Spinal cord (tissue), 10 donors: ENCODE measurements around the gene CACNG4. TPM values are rescaled to one million over a fixed set of nuclear protein-coding genes. Genes with fewer than 3 reads are reported as not detected.
A peak's percentile ranks its signal among the peaks of the same experiment; 100 is the strongest.

Source experiments
- DNase-seq, 6 donors: peaks; one replicate each; pipeline versions ENCODE4 v3.0.0 to v3.0.0-alpha.2; 2013 to 2015; ENCODE audit warnings: low spot score in 6 of 6, low read depth in 4 of 6
- H3K27ac ChIP-seq: one replicate; pipeline ENCODE4 v1.5.1; 2013; ENCODE audit warnings: low read depth, low read length, control low read depth
- H3K27me3 ChIP-seq: one replicate; pipeline ENCODE4 v1.6.1; 2013; ENCODE audit warnings: low read length; ENCODE audit not compliant: control insufficient read depth, insufficient read depth
- H3K36me3 ChIP-seq: one replicate; pipeline ENCODE4 v1.6.1; 2013; ENCODE audit warnings: low read length; ENCODE audit not compliant: control insufficient read depth, insufficient read depth
- H3K4me1 ChIP-seq: one replicate; pipeline ENCODE4 v1.6.1; 2013; ENCODE audit warnings: low read length; ENCODE audit not compliant: control insufficient read depth, insufficient read depth
- H3K4me3 ChIP-seq: one replicate; pipeline ENCODE4 v1.5.1; 2013; ENCODE audit warnings: low read depth, low read length, control low read depth
- H3K9me3 ChIP-seq: one replicate; pipeline ENCODE4 v1.6.1; 2013; ENCODE audit warnings: low read length; ENCODE audit not compliant: control insufficient read depth, insufficient read depth
- WGBS: methylation state at CpG from one replicate; pipeline ENCODE4 v1.1.5; 2013; ENCODE audit warnings: missing lambda C conversion rate; ENCODE audit not compliant: insufficient coverage; 5-methylcytosine and 5-hydroxymethylcytosine counted together
- long read RNA-seq, 4 donors: transcript quantifications; one replicate each; lab custom pipeline, GENCODE V29; 2026
- polyA plus RNA-seq, 2 donors: library from polyadenylated mRNA; unstranded; fragments of 120-200 nt; gene quantifications; one replicate each; pipeline ENCODE4 v1.2.1, GENCODE V29; 2013; ENCODE audit not compliant: insufficient read length in 2 of 2
- total RNA-seq, 2 donors: library from RNA; depleted of rRNA in 1 of 2; stranded (reverse); fragments of 120-200 nt in 1 of 2; fragments of >200 nt in 1 of 2; gene quantifications; one replicate each; pipeline versions ENCODE4 v1.2.3 to v1.2.4, GENCODE V29; 2013 to 2014
- donor health status: healthy.

CACNG4 gene
- 10 to 100 TPM; 19.7 to 26.6 TPM for total RNA-seq
- 100 to 1,000 TPM; 146 to 161 TPM for polyA plus RNA-seq
- long read RNA-seq, donor 1, transcript CACNG4-201 (4 exons, 3,380 nt): major isoform, 49 of 64 reads
- long read RNA-seq, donor 1, partial matches to known transcripts: 15 of 64 reads
- long read RNA-seq, donor 1, other reads (novel, unspliced or antisense): 0 of 64 reads
- long read RNA-seq, donor 2, transcript CACNG4-201 (4 exons, 3,380 nt): major isoform, 33 of 80 reads
- long read RNA-seq, donor 2, partial matches to known transcripts: 47 of 80 reads
- long read RNA-seq, donor 2, other reads (novel, unspliced or antisense): 0 of 80 reads
- long read RNA-seq, donor 3, transcript CACNG4-201 (4 exons, 3,380 nt): major isoform, 36 of 44 reads
- long read RNA-seq, donor 3, partial matches to known transcripts: 8 of 44 reads
- long read RNA-seq, donor 3, other reads (novel, unspliced or antisense): 0 of 44 reads
- long read RNA-seq, donor 4, partial matches to known transcripts: 0 of 1 reads
- long read RNA-seq, donor 4, other reads (novel, unspliced or antisense): 0 of 1 reads

- Histone ChIP-seq H3K27ac (peak within 1 kb of the TSS; percentile 75), H3K27me3 (no peaks in the 10 kb centered on the region), H3K36me3 (peaks cover 7% of the 10 kb centered on the region), H3K4me3 (peak within 1 kb of the TSS; percentile 72), H3K9me3 (no peaks in the 10 kb centered on the region), H3K4me1 (peaks cover 46% of the 10 kb centered on the region)
- peak in 3 of 6 donors; percentile 57 to 92 (median 89) for DNase-seq
- 2% methylated on average over 54 of the region's 71 CpGs for WGBS
These were observed at the start of gene CACNG4 for GRCh38 chr17:66963909-66964771. Gene CACNG4 (plus strand): TSS chr17:66964707. CDS start chr17:66964912, 205 bp downstream.

DNA sequence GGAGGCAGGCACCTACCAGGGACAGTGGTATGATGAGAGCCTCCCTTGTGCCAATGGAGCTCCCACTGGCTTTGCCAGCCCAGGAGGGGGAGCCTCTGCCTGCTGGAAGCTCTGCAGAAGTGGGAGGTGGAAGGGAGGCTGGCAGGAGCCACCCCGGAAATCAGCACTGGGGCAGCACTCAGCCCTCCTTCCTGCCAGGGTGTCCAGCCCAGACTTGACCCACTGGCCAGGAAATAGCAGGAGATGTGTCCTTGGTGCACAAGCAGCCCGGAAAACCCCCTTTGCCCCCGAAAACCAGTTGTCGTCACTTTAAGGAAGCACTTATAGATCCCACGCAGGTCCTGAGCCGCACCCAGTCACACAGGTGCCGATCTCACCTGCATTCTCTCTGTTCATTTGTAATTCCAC is 49.3 kb upstream of the CACNG4 start:
- no peaks in the 10 kb centered on the region for H3K9me3 ChIP-seq
- H3K4me1 ChIP-seq: no peaks in the 10 kb centered on the region
- no peak overlapping the region for H3K4me3 ChIP-seq
- H3K36me3 ChIP-seq: no peaks in the 10 kb centered on the region
- DNase-seq: no peak
- H3K27me3 ChIP-seq: no peaks in the 10 kb centered on the region
- WGBS: 83% methylated on average over 7 of the region's 7 CpGs
- H3K27ac ChIP-seq: no peak overlapping the region

- Histone ChIP-seq H3K9me3 (no peaks in the 10 kb centered on the region), H3K4me3 (no peak overlapping the region), H3K4me1 (no peaks in the 10 kb centered on the region), H3K27ac (no peak overlapping the region), H3K36me3 (no peaks in the 10 kb centered on the region), H3K27me3 (no peaks in the 10 kb centered on the region)
- no peak for DNase-seq
- WGBS: 96% methylated on average over 11 of the region's 11 CpGs
These were observed 48.7 kb upstream of the CACNG4 start for GRCh38 chr17:66915792-66916191.

- no CpG with 5 or more reads among the region's 1 CpG for WGBS
- H3K36me3 ChIP-seq: no peaks in the 10 kb centered on the region
- H3K4me3 ChIP-seq: no peak overlapping the region
- H3K27ac ChIP-seq: no peak overlapping the region
- H3K27me3 ChIP-seq: no peaks in the 10 kb centered on the region
- no peaks in the 10 kb centered on the region for H3K4me1 ChIP-seq
- DNase-seq: no peak
- H3K9me3 ChIP-seq: no peaks in the 10 kb centered on the region
These were observed 47.6 kb upstream of the CACNG4 start for GRCh38 chr17:66916946-66917345.

DNA sequence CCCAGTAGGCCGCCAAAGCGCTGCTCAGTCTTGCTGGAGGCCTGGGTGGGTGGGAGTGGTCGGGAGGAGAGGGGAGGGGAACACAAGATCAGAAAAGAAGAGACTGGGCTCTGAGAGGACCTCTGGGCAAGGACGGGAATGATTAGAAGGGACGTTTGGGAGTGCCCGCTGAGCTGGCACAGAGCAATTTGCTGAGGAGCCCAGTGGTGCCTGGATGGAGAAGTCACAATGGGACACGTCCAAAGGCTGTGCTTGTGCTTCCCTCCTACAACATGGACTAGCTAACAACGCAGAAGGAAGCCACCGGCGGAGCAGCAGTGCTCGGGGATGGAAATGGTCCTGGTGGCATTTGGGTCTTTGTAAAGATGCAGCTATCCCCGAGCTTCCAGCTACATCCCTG is 45.6 kb upstream of the CACNG4 start:
- H3K27me3 ChIP-seq: no peaks in the 10 kb centered on the region
- no peaks in the 10 kb centered on the region for H3K9me3 ChIP-seq
- no peak overlapping the region for H3K27ac ChIP-seq
- WGBS: 93% methylated on average over 6 of the region's 12 CpGs
- no peaks in the 10 kb centered on the region for H3K36me3 ChIP-seq
- no peak overlapping the region for H3K4me3 ChIP-seq
- H3K4me1 ChIP-seq: no peaks in the 10 kb centered on the region
- no peak for DNase-seq

GRCh38 chr17:66920435-66920834 is 44.1 kb upstream of the CACNG4 start:
- no peaks in the 10 kb centered on the region for H3K36me3 ChIP-seq
- H3K27me3 ChIP-seq: no peaks in the 10 kb centered on the region
- H3K9me3 ChIP-seq: no peaks in the 10 kb centered on the region
- DNase-seq: peak in 2 of 6 donors; percentile 37 to 51
- H3K4me3 ChIP-seq: no peak overlapping the region
- WGBS: 59% methylated on average over 4 of the region's 9 CpGs
- H3K27ac ChIP-seq: no peak overlapping the region
- H3K4me1 ChIP-seq: no peaks in the 10 kb centered on the region

- H3K4me3 ChIP-seq: no peak overlapping the region
- H3K27me3 ChIP-seq: no peaks in the 10 kb centered on the region
- DNase-seq: no peak
- no peaks in the 10 kb centered on the region for H3K36me3 ChIP-seq
- WGBS: 88% methylated on average over 3 of the region's 4 CpGs
- H3K9me3 ChIP-seq: no peaks in the 10 kb centered on the region
- no peaks in the 10 kb centered on the region for H3K4me1 ChIP-seq
- H3K27ac ChIP-seq: no peak overlapping the region
These were observed 43.6 kb upstream of the CACNG4 start for GRCh38 chr17:66920950-66921349.

DNA sequence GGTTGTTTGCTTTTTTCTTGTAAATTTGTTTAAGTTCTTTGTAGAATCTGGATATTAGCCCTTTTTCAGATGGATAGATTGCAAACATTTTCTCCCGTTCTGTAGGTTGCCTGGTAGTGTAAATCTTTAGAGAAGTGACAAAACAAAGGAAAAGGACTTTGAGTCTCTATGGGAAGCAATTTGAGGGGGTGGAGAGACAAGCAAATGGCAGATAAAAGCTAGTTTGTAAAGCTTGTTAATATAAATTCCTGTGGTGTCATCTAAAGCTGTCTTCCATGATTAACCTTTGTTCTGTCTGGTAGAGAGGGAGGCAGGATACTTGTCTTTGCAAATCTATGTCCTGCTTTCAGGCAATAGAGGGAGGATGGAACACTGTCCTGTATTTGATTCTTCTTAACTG is 40.6 kb upstream of the CACNG4 start:
- H3K4me3 ChIP-seq: no peak overlapping the region
- no peaks in the 10 kb centered on the region for H3K9me3 ChIP-seq
- whole genome bisulfite sequencing: 20% methylated on average over 1 of the region's 1 CpG

GRCh38 chr17:66925811-66926500 is 38.6 kb upstream of the CACNG4 start:
- Histone ChIP-seq H3K9me3 (no peaks in the 10 kb centered on the region), H3K36me3 (no peaks in the 10 kb centered on the region), H3K4me3 (no peak overlapping the region), H3K27ac (no peak overlapping the region), H3K27me3 (peaks cover 2% of the 10 kb centered on the region), H3K4me1 (no peaks in the 10 kb centered on the region)
- WGBS: 78% methylated on average over 5 of the region's 8 CpGs
- no peak for DNase-seq

More for the DNA sequence above, 40.6 kb upstream of the CACNG4 start:
- H3K27me3 ChIP-seq: peaks cover 2% of the 10 kb centered on the region
- no peak overlapping the region for H3K27ac ChIP-seq
- no peaks in the 10 kb centered on the region for H3K4me1 ChIP-seq
- H3K36me3 ChIP-seq: no peaks in the 10 kb centered on the region
- DNase-seq: peak in 1 of 6 donors; percentile 34
